Lung microvascular endothelial cell (primary cell): Measurements from ENCODE around the gene LRRC4C. TPM values are rescaled to one million over a fixed set of nuclear protein-coding genes. Genes with fewer than 3 reads are reported as not detected.

Source experiments
- DNase-seq, 2 donors: peaks; one replicate each; pipeline versions ENCODE4 v3.0.0 to v3.0.0-alpha.2; 2010; ENCODE audit warnings: low read depth in 2 of 2
- total RNA-seq: library from RNA; depleted of rRNA; stranded (reverse); fragments of >200 nt; gene quantifications from 2 replicates; pipeline ENCODE4 v1.2.1, GENCODE V29; 2014

Gene LRRC4C
- total RNA-seq, 1 donor from 2014 or later, result not detected

DNA sequence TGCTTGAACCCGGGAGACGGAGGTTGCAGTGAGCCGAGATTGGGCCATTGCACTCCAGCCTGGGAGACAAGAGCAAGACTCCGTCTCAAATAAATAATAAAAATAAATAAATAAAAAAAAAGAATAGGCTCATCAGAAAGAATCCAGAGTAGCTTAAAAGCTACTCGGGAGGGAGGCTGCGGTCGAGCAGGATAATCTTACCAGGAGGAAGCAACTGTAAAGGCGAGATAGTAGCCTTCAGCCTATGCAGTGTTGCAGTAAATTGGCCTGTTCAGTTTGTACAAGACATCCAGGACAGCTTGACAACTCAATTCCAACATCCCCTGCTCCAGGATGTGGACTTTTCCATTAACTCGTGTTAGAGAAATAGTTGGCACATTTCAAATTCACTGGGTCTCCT lies 1164.7 kb downstream of the LRRC4C start:
- DNase-seq, result no peak

DNA sequence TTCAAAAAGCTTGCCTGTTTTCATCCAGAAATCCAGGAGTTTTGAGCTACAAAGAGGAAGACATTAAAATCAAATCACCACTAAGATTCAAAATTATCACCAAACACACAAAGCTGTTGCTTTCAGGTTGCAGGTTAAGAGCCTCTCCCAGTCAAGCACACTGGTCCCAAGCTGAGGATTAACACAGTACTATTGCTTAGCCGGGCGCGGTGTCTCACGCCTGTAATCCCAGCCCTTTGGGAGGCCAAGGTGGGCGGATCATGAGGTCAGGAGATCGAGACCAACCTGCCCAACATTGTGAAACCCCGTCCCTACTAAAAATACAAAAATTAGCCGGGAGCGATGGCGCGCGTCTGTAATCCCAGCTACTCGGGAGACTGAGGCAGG lies 1165.1 kb downstream of the LRRC4C start:
- no peak for DNase-seq

DNA sequence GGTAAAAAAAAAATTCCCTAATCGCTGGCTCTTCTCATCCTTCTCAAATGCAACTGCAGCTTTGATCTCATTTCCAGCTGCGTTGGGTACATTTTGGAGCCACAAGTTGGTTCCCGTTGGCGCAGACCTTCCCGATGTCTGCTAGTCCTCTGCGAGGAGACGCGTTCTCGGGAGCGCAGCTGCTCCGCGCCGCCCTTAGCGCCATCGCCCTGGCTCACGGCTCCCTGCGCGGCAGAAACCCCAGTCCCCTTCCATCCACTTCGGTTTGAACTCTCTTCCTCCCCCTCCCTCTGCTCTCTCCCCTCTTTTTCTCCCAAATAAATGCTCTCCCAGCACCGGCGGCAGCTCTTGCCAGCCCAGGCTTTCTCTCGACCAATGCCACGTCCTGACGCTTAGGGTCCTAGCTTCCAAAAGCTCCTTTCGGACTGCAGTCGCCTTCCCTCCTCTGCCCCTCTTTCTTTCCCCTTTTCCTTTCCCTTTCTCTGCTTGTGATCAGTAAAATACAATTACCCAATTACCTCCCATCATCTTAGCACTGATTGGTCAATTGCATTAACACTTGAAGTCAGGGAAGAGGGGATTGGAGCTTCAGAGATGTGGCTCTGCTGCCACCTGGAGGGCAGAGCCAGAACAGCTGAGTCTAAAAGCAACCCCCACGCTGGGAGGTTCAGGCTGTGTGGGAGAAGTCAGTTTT lies 1165.7 kb downstream of the LRRC4C start:
- DNase-seq, result peak; percentile 70 to 82

DNA sequence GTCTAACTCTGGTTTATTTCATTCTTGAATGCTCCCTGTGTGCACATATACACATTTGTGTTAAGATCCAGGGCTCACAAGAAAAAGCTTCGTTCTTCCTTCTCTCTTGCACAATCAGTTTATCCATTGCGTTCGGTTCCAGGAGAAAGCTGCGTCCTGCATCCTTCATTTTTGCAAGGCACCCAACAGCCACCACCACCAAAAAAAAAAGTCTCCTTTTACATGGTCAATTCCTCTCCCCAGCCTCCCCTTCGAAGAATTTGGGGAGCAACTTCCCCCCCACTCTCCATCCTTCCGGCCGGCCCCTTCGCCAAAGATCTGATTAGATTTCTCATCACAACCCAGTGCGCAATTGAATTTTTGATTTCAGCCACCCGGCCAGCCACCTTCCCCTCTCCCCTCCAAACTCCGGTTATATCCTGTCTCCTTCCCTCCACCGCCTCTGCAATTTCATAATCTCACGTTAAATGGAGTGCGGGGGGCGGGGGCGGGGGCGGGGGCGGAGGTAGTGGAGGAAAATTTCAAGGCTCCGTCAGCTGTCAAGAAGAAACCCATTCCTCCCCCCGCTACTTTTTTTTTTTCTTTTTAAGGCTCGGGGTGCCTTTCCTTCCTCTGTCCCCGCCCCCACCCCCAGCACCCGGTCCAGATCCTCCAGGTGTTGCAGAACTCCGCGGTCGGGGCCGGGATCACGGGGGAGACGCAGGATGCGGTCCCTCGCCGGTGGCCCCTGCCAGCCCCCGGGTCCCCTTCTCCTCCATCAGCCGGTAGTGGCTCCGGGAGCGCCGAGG lies 1166.5 kb downstream of the LRRC4C start:
- DNase-seq, result no peak

DNA sequence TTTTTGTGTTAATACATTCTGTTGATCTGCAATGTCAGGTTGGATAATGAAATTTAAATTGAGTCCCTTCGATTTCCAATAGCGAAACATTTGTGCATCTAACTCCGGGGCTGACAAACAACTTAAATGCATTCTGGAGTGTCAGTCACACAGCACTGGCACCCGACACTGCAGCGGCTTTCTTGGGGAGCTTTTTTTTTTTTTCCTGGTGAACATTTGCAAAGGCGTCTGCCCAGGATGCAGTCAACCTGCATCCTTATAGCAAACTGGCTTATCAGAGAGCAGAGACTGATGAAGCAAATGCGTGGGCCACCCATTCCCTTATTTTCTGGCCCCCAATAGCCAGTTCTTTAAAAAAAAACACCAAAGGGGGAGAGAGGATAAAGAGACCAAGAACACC lies 1167.7 kb downstream of the LRRC4C start:
- no peak for DNase-seq

DNA sequence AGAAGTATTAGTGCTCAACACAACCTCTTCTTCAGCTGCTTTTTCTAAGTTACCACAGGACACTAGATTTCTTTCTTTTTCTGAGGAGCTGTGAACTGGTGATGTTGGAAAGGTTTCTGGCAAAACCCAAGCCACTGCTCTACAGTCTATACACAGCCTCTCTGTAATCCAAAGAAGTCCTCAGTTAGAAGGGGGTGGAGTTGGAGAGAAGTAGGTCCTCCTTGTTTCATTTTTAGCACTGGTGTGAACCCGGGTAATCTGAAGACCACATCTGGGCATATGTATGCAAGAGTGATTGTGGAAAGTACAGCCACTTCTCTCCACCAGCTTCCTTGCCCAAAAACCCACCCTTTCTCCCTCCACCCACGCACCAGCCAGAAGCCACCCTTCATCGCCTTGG lies 1168.1 kb downstream of the LRRC4C start:
- no peak for DNase-seq

DNA sequence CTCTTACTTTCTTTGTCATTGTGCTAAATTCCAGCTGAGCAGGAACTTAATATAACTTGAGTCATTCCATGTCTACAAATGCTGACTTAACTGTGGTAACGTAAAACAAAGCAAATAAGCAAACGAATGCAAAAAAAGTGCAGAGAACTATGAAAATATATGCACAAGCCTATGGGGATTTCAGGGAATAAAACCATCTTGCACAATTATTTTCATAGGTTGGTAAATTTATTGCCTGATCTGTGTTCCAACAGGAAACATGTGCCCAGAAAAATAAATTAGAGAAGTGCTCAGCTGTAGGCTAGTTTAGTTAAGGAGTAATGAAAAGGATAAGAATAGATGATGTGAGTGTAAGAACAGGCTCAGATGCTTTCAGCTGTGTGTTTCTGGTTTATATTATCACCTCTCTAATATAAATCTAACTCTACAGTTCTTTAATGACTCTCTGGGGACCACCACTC lies 1169.3 kb downstream of the LRRC4C start:
- no peak for DNase-seq

DNA sequence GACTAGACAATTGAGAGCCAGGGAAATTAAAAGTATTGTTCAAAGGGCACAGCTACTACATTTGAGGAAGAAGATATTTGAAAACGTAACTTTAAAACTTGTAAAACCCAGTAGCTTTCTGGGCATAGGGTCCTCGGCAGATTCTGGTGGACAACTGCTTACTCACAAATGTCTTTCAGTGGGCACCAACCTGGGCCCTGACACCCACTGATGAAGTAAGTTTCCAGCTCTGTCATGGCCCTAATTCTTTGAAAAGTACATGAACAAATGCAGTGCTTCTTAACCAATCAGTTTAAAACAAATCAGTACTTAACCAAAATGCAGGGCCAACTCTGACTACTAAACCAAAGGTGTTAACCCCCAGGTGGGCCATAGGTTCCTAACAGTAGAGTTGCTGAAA lies 1170.1 kb downstream of the LRRC4C start:
- DNase-seq, result no peak

DNA sequence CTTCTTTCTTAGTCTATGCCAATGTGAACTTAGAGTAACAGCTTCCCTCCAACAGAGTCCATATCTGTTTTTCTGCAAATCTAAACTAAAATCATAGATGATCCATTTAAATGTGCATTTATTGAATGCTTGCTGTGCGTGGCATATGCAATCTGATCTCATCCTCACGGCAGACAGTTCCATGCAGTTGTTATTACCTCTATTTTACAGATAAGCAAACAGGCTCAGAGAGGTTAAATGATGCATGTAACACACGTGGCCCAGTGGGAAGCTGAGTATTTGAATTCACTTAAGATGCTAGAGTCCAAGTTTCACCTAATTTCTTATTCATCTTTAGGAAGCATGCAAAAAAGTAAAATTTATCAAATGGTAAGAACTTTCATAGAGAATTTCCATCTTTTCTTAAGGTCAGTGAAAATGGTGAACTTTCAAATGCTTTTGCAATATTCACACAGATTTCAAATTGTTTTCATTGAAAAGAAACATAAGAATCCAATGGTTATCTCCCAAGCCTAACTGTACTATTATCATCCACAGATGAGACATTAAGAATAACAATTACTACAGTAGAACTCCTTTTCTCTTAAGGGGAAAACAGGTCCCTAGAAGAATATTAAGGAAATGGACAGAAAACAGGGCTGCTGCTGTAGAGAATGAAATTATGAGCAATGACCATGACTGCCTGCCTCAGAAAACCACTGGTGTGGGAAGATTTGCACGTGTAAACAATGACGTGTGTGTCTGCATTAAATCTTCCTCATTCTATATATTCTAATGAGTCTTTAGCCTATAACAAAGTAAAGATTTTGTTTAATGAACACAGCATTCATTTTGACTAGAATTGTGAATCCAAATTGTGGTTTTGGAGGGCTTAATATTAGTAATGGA lies 1171.3 kb downstream of the LRRC4C start:
- no peak for DNase-seq

DNA sequence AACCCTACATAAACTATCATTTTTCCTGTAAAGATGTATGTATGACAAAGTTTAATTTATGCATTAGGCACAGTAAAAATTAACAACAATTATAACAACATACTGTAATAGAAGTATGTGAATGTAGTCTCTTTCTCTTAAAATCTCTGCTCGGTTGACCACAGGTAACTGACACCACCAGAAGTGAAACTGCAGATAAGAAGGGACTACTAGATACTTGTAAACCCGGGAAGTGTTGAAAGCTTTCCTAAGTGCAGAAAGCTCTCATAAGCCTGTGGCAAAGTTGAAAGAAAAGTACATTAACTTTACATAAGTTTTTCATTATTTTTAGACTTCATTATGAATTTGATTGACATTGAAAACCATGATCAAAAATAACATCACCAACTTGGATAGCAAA lies 1173.3 kb downstream of the LRRC4C start:
- no peak for DNase-seq

DNA sequence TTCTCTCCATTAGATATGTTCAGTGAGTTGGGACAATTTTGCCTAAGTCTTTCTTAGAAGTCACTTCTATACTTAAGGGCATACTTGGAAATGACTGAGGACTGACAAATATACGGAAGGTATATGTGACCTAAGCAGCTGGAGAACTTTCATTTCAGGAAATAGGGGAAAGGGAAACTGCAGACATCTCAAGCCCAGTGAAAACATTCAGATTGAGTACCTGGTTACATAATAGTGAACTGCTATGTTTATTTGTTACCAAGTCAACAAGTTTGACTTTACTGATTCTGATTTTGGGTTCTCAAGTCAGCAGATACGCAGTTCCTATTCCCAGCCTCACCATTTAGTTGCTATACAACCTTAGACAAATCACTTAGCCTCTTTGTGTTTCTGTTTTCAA lies 1173.9 kb downstream of the LRRC4C start:
- DNase-seq, result no peak

DNA sequence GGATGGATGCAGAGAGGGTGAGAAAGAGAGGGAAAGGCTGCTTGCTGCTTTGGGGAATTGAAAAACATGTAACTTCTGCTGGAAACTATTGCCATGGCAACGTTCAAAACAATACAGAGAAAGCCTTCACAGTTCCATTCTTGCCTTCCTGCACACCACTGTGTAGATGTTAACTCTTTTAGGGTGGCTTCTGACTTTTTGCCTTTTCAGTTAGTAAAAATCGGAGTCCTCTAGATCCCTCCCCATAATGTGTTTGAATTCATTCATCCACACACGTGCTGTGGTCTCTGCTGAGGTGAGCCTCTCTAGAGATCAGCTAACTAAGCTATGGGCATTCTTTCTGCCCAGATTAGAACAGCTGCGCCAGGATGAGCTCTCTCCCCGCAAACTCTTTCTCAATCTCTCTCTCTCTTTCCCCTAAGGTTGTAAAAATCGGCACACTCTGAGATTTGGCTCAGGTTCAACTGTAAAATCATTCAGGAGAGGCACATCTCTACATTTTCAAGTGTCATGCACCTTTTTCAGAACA lies 1178.3 kb downstream of the LRRC4C start:
- DNase-seq, result peak in 1 of 2 donors; percentile 4

DNA sequence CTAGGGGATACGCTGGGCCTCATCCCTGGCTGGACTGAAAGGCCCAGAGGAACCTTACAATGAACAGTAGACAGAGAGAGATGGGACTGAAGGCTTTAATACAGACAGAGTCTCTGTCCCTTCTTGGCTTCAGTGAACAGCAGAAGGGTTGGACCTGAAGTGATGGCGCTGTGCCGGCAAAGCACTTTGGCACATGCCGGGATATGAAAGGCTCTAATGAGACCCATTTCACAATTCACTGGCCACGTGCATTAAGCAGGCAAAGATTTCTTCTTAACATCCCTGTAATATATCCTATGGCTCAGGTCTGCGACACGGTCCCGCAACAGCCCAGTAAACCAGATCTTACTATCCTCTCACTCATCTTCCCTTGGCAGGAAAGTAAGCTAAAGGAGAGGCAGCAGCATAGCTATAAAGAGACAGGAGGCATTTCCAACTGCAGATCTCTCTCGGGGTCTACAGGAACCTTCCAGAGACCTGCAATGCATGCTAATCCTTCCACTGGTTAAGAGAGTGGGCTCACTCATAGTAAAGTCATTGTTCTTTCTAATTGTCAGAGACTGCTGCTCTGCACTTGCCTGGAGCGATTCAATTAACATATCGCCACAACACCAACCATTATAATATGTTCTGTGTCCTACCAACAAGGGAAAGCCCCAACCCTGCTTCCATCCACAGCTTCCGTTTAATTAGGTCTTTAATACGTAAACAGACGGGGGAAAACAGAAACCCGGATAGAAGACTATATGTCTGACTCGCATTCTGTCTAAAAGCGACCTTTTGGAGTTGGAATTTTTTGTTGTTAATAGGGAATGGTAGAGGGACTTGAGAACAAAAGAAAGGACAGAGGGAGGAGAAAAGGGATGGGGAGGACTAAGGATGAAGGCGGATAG lies 1179.0 kb downstream of the LRRC4C start:
- no peak for DNase-seq

DNA sequence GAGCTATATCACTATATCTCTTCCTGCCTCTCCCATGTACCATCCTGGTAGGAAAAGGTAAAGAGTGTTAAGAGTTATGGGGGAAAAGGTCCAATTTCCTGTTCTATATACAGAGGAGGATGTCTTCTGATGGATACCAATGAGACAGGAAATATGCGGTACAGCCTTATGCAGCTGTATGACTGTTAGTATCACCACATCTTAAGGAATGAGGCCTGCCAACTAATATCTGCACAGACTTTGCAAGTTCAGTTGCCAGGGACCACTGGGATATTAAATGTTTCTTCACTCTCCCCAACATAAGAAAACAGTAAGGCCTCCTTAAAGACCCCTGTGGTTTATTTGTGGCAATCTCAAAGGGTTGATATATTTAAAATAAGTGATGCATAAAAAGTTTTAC lies 1182.5 kb downstream of the LRRC4C start:
- no peak for DNase-seq

DNA sequence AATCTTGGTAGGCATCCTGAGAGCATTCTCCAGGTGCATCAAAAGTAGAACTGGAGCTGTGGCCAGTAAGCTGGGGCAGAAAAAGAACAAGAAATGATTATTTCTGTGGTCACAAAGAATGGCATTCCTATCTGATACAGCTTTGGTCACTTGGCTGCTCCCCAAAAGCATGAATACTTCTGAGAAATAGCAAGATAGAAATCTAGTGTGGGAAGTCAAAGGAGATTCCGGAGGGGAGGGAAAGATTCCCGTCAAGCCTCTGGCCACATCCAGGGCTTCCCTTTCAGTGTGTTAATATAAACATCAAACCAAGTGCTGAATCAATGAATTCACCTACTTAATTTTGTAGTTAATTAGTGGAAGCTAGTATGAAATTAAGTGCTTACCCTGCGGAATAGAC lies 1185.4 kb downstream of the LRRC4C start:
- DNase-seq, result no peak

DNA sequence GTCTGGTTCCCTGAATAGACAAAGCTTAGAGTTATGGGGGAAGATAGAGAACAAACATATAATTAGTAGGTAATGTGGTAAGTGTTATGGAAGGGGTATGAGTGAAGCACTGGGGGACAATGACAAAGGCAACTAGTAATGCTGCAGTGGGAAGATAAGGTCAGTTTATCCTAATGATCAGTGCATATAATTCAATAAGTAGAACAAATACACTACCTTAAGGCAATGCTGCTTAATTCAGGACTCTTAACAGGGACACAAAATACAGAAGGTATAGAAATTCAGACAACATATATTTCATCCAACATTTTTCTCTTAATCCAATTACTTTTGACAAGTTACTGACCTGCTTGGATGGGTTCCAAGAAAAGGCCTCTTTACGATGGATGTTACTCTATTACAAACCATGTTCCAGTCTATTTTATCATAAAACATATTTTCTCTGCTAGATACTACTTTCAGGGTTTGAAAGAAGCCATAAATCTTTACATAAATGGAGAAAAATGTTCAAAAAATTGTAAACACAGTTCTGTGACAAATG lies 1186.2 kb downstream of the LRRC4C start:
- DNase-seq, result no peak

DNA sequence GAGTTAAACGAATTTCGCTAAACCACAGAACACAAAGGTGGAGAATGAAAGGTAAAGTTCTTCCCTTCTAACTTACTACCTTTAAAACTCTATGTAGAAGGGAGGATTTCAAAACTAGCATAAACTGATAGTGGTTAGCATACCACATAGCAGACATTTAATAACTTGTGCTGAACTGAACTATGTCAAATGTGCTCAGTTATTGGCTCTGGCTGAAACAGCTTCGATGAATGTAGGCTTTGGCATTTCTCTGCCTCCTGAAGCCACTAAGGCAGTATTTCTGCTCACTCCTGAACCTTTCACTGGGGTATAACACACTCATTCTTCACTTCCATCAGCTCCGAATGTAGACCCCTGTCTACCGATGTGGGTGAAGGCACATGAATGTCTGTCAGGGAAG lies 1188.1 kb downstream of the LRRC4C start:
- DNase-seq, result no peak

DNA sequence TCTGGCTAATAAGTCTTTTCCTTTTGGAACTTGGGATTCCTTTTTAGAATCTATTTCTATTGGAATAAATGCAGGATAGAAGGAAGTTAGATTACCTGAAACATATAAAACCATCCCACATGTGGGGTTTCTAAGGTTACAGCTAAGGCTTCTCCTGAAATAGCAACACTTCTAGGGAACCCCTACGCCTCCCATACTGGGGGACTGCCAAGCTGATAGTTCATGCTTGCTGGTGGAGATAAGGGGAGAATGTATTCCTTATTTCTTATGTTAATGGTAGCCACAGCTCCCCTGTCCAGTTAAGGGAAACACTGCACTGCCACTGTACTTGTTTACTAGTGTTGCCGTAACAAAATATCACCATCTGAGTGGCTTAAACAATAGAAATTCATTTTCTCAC lies 1189.6 kb downstream of the LRRC4C start:
- no peak for DNase-seq

DNA sequence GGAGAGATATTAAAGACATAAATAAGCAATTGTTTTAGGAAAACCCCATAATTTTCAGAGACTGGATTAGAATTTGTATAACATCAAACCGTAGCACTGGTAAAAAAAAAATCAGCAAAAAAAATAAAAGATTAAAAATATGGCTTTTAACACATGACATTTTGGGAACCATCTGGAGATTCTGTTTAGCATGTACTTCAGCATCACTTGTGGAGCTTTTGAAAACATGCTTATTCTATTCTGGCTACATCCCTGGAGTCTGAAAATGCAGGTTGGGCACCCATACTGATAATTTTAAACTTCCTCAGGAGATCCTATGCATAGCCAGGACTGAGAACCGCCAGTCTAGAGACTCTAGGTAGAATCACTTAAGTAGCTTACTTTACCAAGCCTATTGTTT lies 1190.9 kb downstream of the LRRC4C start:
- DNase-seq, result no peak

DNA sequence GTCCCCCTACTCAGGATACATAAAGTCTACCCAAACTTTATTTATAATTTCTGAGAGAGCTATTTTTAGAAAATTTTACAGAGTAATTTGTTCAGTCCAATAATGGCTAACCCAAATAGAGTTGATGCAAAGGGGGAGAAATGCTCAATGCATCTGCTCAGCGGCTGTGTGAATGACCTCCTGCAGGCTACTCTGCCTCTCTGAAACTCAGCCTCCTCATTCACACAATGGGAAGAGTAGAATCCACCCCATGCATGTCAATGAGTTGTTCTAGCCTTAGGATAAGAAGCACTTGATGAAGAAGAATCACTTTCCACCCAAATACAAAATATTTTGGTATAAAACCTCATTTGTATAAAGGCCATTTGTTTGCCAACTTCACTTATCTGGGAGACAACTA lies 1204.0 kb downstream of the LRRC4C start:
- DNase-seq, result no peak

DNA sequence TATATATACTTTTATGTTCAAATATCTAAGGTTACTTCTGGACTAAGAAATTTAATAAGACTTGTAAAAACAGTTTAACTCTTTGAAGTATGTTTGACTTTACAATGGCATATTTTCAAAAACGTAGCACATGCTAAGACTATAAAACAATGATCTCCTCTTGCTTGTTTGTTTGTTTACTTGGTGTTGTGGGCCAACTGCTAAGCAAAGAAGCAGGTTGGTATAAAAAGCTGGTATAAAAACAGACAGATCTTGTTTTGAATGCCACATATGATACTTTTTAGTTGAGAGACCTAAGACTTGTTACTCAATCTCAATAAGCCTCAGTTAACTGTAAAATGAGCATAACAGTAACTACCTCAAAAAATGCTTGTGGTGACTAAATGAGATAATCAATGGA lies 1206.3 kb downstream of the LRRC4C start:
- no peak for DNase-seq
